ENCODE data around the gene ARID1B. TPM values are rescaled to one million over a fixed set of nuclear protein-coding genes. Genes with fewer than 3 reads are reported as not detected.

ARID1B gene
- polyA plus RNA-seq, 4 donors: 7.3 to 43.5 (median 17.0) TPM

GRCh38 chr6:157019115-157019641, 242.0 kb downstream of the ARID1B start:
- H3K4me3 ChIP-seq (ENCODE audit: low read depth in 1 of 3, low read length in 3 of 3): no peak overlapping the region
- WGBS, 3 donors: 84 to 96% (median 87%) methylated on average over 2 of the region's 2 CpGs
- no peaks in the 10 kb centered on the region for H3K36me3 ChIP-seq (ENCODE audit: control insufficient read depth in 3 of 3, insufficient read depth in 2 of 3, low read depth in 1 of 3, low read length in 3 of 3)
- DNase-seq (no peak), FAIRE-seq (no peak)
- H3K27ac ChIP-seq (ENCODE audit: low read depth in 1 of 3, low read length in 2 of 3): no peak overlapping the region
- no peaks in the 10 kb centered on the region for H3K27me3 ChIP-seq (ENCODE audit: control insufficient read depth in 3 of 3, insufficient read depth in 3 of 3, low read length in 3 of 3)
- H3K9me3 ChIP-seq (ENCODE audit: control insufficient read depth in 2 of 2, insufficient read depth in 1 of 2, low read depth in 1 of 2, low read length in 1 of 2): no peaks in the 10 kb centered on the region
- H3K4me1 ChIP-seq (ENCODE audit: control insufficient read depth in 3 of 3, insufficient read depth in 2 of 3, low read depth in 1 of 3, low read length in 2 of 3): peaks cover 0 to 15% (median 7%) of the 10 kb centered on the region in 3 donors

- H3K27ac ChIP-seq (ENCODE audit: low read depth in 1 of 3, low read length in 2 of 3): no peak overlapping the region
- no peaks in the 10 kb centered on the region for H3K9me3 ChIP-seq (ENCODE audit: control insufficient read depth in 2 of 2, insufficient read depth in 1 of 2, low read depth in 1 of 2, low read length in 1 of 2)
- no peaks in the 10 kb centered on the region for H3K27me3 ChIP-seq (ENCODE audit: control insufficient read depth in 3 of 3, insufficient read depth in 3 of 3, low read length in 3 of 3)
- H3K4me1 ChIP-seq (ENCODE audit: control insufficient read depth in 3 of 3, insufficient read depth in 2 of 3, low read depth in 1 of 3, low read length in 2 of 3): peaks cover 0 to 11% (median 7%) of the 10 kb centered on the region in 3 donors
- FAIRE-seq (no peak), DNase-seq (no peak)
- WGBS, 3 donors: 78 to 85% (median 82%) methylated on average over 7 of the region's 7 CpGs
- H3K4me3 ChIP-seq (ENCODE audit: low read depth in 1 of 3, low read length in 3 of 3): no peak overlapping the region
- no peaks in the 10 kb centered on the region for H3K36me3 ChIP-seq (ENCODE audit: control insufficient read depth in 3 of 3, insufficient read depth in 2 of 3, low read depth in 1 of 3, low read length in 3 of 3)
Observed at GRCh38 chr6:157019733-157020132, 242.6 kb downstream of the ARID1B start.

- FAIRE-seq (no peak), DNase-seq (no peak)
- 29 to 33% (median 29%) methylated on average over 4 of the region's 4 CpGs for WGBS, 3 donors
- Histone ChIP-seq H3K27ac (ENCODE audit: low read depth in 1 of 3, low read length in 2 of 3) (peak overlapping the region in 1 of 3 donors; percentile 99), H3K9me3 (ENCODE audit: control insufficient read depth in 2 of 2, insufficient read depth in 1 of 2, low read depth in 1 of 2, low read length in 1 of 2) (no peaks in the 10 kb centered on the region), H3K4me3 (ENCODE audit: low read depth in 1 of 3, low read length in 3 of 3) (peak overlapping the region in 2 of 3 donors; percentile 64 to 95), H3K4me1 (ENCODE audit: control insufficient read depth in 3 of 3, insufficient read depth in 2 of 3, low read depth in 1 of 3, low read length in 2 of 3) (peaks cover 0 to 11% (median 7%) of the 10 kb centered on the region in 3 donors), H3K36me3 (ENCODE audit: control insufficient read depth in 3 of 3, insufficient read depth in 2 of 3, low read depth in 1 of 3, low read length in 3 of 3) (no peaks in the 10 kb centered on the region), H3K27me3 (ENCODE audit: control insufficient read depth in 3 of 3, insufficient read depth in 3 of 3, low read length in 3 of 3) (no peaks in the 10 kb centered on the region)
Observed at GRCh38 chr6:157020398-157020797, 243.2 kb downstream of the ARID1B start.

GRCh38 chr6:157020881-157021343, 243.7 kb downstream of the ARID1B start:
- 0% methylated on average over 39 to 40 of the region's 40 CpGs for WGBS, 3 donors
- DNase-seq: no peak
- H3K27ac ChIP-seq (ENCODE audit: low read depth in 1 of 3, low read length in 2 of 3): peak overlapping the region; percentile 91 to 100 (median 99)
- no peak for FAIRE-seq
- peaks cover 0 to 3% of the 10 kb centered on the region in 2 donors for H3K9me3 ChIP-seq (ENCODE audit: control insufficient read depth in 2 of 2, insufficient read depth in 1 of 2, low read depth in 1 of 2, low read length in 1 of 2)
- H3K4me1 ChIP-seq (ENCODE audit: control insufficient read depth in 3 of 3, insufficient read depth in 2 of 3, low read depth in 1 of 3, low read length in 2 of 3): peaks cover 0 to 11% (median 7%) of the 10 kb centered on the region in 3 donors
- no peaks in the 10 kb centered on the region for H3K27me3 ChIP-seq (ENCODE audit: control insufficient read depth in 3 of 3, insufficient read depth in 3 of 3, low read length in 3 of 3)
- H3K36me3 ChIP-seq (ENCODE audit: control insufficient read depth in 3 of 3, insufficient read depth in 2 of 3, low read depth in 1 of 3, low read length in 3 of 3): no peaks in the 10 kb centered on the region
- peak overlapping the region; percentile 64 to 95 (median 64) for H3K4me3 ChIP-seq (ENCODE audit: low read depth in 1 of 3, low read length in 3 of 3)

GRCh38 chr6:157021344-157021992, 244.3 kb downstream of the ARID1B start:
- peak overlapping the region; percentile 91 to 100 (median 99) for H3K27ac ChIP-seq (ENCODE audit: low read depth in 1 of 3, low read length in 2 of 3)
- H3K4me1 ChIP-seq (ENCODE audit: control insufficient read depth in 3 of 3, insufficient read depth in 2 of 3, low read depth in 1 of 3, low read length in 2 of 3): peaks cover 0 to 11% (median 7%) of the 10 kb centered on the region in 3 donors
- no peak for FAIRE-seq
- 0% methylated on average over 76 to 84 of the region's 84 CpGs for WGBS, 3 donors
- H3K4me3 ChIP-seq (ENCODE audit: low read depth in 1 of 3, low read length in 3 of 3): peak overlapping the region; percentile 64 to 95 (median 64)
- H3K9me3 ChIP-seq (ENCODE audit: control insufficient read depth in 2 of 2, insufficient read depth in 1 of 2, low read depth in 1 of 2, low read length in 1 of 2): peaks cover 0 to 4% of the 10 kb centered on the region in 2 donors
- H3K36me3 ChIP-seq (ENCODE audit: control insufficient read depth in 3 of 3, insufficient read depth in 2 of 3, low read depth in 1 of 3, low read length in 3 of 3): peaks cover 0 to 2% (median 0%) of the 10 kb centered on the region in 3 donors
- H3K27me3 ChIP-seq (ENCODE audit: control insufficient read depth in 3 of 3, insufficient read depth in 3 of 3, low read length in 3 of 3): no peaks in the 10 kb centered on the region
- peak; percentile 85 to 96 for DNase-seq

- 5 to 7% (median 5%) methylated on average over 16 to 33 of the region's 33 CpGs for WGBS, 3 donors
Observed at GRCh38 chr6:157021993-157022740, 245.0 kb downstream of the ARID1B start.

GRCh38 chr6:157023958-157024357, 246.8 kb downstream of the ARID1B start:
- DNase-seq: no peak
- Histone ChIP-seq H3K36me3 (ENCODE audit: control insufficient read depth in 3 of 3, insufficient read depth in 2 of 3, low read depth in 1 of 3, low read length in 3 of 3) (peaks cover 0 to 3% (median 0%) of the 10 kb centered on the region in 3 donors), H3K4me1 (ENCODE audit: control insufficient read depth in 3 of 3, insufficient read depth in 2 of 3, low read depth in 1 of 3, low read length in 2 of 3) (peaks cover 0 to 11% (median 4%) of the 10 kb centered on the region in 3 donors), H3K4me3 (ENCODE audit: low read depth in 1 of 3, low read length in 3 of 3) (no peak overlapping the region), H3K9me3 (ENCODE audit: control insufficient read depth in 2 of 2, insufficient read depth in 1 of 2, low read depth in 1 of 2, low read length in 1 of 2) (peaks cover 0 to 4% of the 10 kb centered on the region in 2 donors), H3K27me3 (ENCODE audit: control insufficient read depth in 3 of 3, insufficient read depth in 3 of 3, low read length in 3 of 3) (no peaks in the 10 kb centered on the region), H3K27ac (ENCODE audit: low read depth in 1 of 3, low read length in 2 of 3) (peak overlapping the region in 1 of 3 donors; percentile 24)
- no peak for FAIRE-seq
- 41 to 73% (median 60%) methylated on average over 2 of the region's 2 CpGs for WGBS, 3 donors

More at GRCh38 chr6:157021993-157022740, 245.0 kb downstream of the ARID1B start:
- Histone ChIP-seq H3K9me3 (ENCODE audit: control insufficient read depth in 2 of 2, insufficient read depth in 1 of 2, low read depth in 1 of 2, low read length in 1 of 2) (peaks cover 0 to 4% of the 10 kb centered on the region in 2 donors), H3K36me3 (ENCODE audit: control insufficient read depth in 3 of 3, insufficient read depth in 2 of 3, low read depth in 1 of 3, low read length in 3 of 3) (peaks cover 0 to 3% (median 0%) of the 10 kb centered on the region in 3 donors), H3K4me1 (ENCODE audit: control insufficient read depth in 3 of 3, insufficient read depth in 2 of 3, low read depth in 1 of 3, low read length in 2 of 3) (peaks cover 0 to 11% (median 7%) of the 10 kb centered on the region in 3 donors), H3K4me3 (ENCODE audit: low read depth in 1 of 3, low read length in 3 of 3) (peak overlapping the region; percentile 64 to 95 (median 64)), H3K27me3 (ENCODE audit: control insufficient read depth in 3 of 3, insufficient read depth in 3 of 3, low read length in 3 of 3) (no peaks in the 10 kb centered on the region), H3K27ac (ENCODE audit: low read depth in 1 of 3, low read length in 2 of 3) (peak overlapping the region; percentile 91 to 100 (median 99))
- FAIRE-seq (no peak), DNase-seq (peak; percentile 88 to 89)

- peaks cover 0 to 3% (median 0%) of the 10 kb centered on the region in 3 donors for H3K36me3 ChIP-seq (ENCODE audit: control insufficient read depth in 3 of 3, insufficient read depth in 2 of 3, low read depth in 1 of 3, low read length in 3 of 3)
- 84 to 96% (median 93%) methylated on average over 3 of the region's 3 CpGs for WGBS, 3 donors
- peaks cover 0 to 11% (median 3%) of the 10 kb centered on the region in 3 donors for H3K4me1 ChIP-seq (ENCODE audit: control insufficient read depth in 3 of 3, insufficient read depth in 2 of 3, low read depth in 1 of 3, low read length in 2 of 3)
- no peak overlapping the region for H3K4me3 ChIP-seq (ENCODE audit: low read depth in 1 of 3, low read length in 3 of 3)
- no peak overlapping the region for H3K27ac ChIP-seq (ENCODE audit: low read depth in 1 of 3, low read length in 2 of 3)
- no peak for FAIRE-seq
- H3K9me3 ChIP-seq (ENCODE audit: control insufficient read depth in 2 of 2, insufficient read depth in 1 of 2, low read depth in 1 of 2, low read length in 1 of 2): peaks cover 0 to 4% of the 10 kb centered on the region in 2 donors
- no peak for DNase-seq
- H3K27me3 ChIP-seq (ENCODE audit: control insufficient read depth in 3 of 3, insufficient read depth in 3 of 3, low read length in 3 of 3): no peaks in the 10 kb centered on the region
Observed at GRCh38 chr6:157024745-157025144, 247.6 kb downstream of the ARID1B start.

All from small intestine (tissue), 7 donors.